Myocyte (in vitro differentiated cells): Measurements from ENCODE around the gene DDX11. TPM values are rescaled to one million over a fixed set of nuclear protein-coding genes. Genes with fewer than 3 reads are reported as not detected.
"Not testable (repeated sequence)": the region's sequence is repeated elsewhere in the genome, so short reads cannot be mapped to it uniquely, and the experiment has no call there.

Source experiments
- DNase-seq: peaks from one replicate; pipeline ENCODE4 v3.0.0-alpha.2; 2012; ENCODE audit warnings: low read depth
- polyA plus RNA-seq: library from polyadenylated mRNA; unstranded; fragments of >200 nt; gene quantifications from one replicate; pipeline ENCODE4 v1.2.1, GENCODE V29; 2012; ENCODE audit warnings: missing spikeins
- total RNA-seq: library from RNA; depleted of rRNA; stranded (reverse); fragments of >200 nt; gene quantifications from 2 replicates; pipeline ENCODE4 v1.2.3, GENCODE V29; 2014

Gene DDX11
- total RNA-seq, result 17.8 and 23.7 TPM in 2 replicates
- polyA plus RNA-seq, result 13.3 TPM

- peak; percentile 92 for DNase-seq
Measured at GRCh38 chr12:31073527-31074332, at the start of gene DDX11. Gene DDX11, plus strand, starts transcription at chr12:31073860. Its CDS starts 4,534 bp downstream, at chr12:31078394.

DNA sequence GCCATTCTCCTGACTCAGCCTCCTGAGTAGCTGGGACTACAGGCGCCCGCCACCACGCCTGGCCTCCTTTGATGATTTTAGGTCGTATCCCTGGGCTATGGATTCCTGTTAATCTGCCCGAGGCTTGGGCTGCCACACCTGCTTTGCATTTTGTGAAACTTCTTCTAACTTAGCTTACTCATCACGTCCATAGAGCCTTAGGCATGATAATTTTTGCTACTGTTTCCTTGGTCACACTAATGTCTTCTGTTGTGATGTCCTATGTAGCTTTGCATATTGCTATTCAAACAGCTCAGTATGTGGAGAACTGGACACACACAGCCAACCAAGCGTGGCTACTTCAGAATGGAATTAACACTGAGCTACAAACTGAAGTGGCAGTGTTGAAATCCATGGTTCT lies 47.5 kb upstream of the DDX11 start:
- no peak for DNase-seq

DNA sequence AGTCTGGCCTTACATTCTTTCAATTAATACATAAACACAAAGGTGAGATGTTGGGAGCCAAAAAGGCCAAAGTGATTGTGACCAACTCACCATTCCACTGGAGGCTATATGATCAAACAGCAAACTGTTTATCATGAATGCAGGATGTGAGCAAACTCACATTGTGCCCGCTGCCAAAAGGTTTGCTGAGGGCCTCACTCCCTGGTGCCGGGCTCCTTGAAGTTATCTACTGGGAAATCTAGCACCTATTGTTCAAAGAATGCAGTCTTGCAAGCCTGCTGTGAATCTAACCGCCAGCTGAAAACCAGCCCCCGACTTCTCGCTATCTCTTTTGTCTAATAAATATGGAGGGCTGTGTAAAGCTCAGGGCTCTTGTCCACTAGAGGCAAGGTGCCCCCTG lies 46.7 kb upstream of the DDX11 start:
- not testable (repeated sequence) for DNase-seq

DNA sequence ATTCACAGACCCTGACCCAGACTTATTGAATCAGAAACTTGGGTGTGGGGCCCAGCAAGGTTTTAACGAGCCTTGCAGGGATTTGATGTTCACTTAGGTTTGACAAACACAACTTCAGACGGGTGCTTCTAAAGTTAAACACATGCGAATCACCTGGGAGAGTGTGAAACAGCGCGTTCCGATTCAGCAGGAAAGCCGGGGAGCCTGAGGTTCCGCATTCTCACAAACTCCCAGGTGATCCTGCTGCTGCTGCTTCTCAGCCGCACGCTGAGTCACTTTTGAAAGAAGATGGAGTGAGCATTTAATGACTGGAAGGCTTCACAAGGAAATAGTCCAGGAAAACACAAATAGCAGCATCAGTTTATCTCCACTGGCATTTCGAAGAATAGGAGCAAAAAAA lies 44.2 kb upstream of the DDX11 start:
- DNase-seq, result no peak

GRCh38 chr12:31029916-31030562 lies 43.6 kb upstream of the DDX11 start:
- DNase-seq, result peak; percentile 54

DNA sequence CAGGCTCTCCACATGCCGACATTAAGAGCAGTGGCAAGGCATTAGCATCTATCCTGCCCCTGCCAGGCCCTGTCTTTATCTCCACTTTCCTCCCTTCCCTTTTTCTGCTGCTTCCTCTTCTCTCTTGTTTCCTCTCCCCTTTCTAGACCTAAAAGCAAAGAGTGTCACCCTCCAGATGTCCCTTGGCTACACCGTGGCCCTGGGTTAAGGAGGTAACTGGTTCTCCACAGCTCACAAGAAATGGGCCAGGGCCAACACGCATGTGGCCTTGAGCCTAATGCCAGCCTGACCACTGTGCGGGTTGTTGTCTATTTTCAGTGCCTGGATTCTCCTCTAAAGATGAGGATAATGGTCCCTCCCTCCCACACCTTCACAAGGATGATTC lies 41.7 kb upstream of the DDX11 start:
- DNase-seq, result no peak

DNA sequence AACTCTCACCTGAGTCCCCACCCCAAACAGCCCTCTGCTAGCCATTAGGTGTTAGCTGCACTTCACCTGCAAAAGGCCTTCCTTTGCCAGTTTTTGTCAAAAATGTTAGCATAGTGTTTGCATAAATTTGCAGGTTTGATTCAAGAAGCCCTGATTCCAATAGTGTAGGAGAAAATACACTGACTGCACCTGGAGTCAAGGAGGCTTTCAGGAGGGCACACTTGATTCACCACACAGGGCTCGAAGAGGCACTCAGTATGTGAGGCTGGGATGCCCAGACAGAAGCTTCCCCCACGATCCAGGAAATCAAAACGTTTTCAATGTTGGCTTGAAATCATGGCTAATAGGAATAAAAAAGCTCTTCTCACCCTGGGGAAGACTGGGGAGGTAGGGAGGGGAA lies 40.5 kb upstream of the DDX11 start:
- DNase-seq, result no peak

DNA sequence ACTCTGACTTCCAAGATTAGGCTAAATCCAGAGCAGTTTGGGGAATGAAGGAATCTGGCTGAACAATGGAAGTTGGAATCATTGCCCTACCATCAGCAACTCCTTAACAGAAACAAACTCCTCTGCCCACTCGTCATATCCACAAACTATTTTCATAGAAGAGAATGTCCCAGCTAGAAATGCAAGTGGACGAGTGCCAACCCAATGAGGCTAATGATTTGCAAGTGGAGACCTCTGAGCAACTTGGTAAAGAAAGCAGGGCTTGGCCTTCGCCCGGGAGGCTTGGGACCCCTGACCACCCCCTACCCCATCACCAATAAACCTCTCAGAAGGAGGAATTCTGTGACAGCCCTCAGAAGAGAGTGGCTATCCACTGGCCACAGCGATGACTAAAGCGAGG lies 40.0 kb upstream of the DDX11 start:
- DNase-seq, result no peak

- DNase-seq, result no peak
Measured at GRCh38 chr12:31034372-31034771, 39.3 kb upstream of the DDX11 start.

DNA sequence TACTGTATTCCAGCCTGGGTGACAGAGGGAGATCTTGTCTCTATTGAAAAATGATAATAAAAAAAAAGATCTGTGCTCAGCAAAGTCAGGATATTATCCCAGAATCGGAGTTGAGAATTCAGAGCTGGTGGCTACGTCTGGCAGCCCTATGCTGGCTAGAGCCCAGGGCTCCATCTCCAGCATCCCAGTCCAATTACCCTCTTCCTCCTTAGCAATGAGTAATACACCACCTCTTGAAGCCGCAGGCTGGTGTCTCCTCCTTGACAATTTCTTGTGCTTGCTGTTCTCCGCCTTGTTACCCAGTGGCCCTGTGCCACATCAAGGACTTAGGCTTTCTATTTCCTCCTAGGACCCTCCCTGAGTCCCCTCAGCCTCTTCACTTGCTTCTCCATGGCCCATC lies 38.4 kb upstream of the DDX11 start:
- DNase-seq, result no peak

GRCh38 chr12:31035967-31036665 lies 37.5 kb upstream of the DDX11 start:
- no peak for DNase-seq

- DNase-seq, result no peak
Measured at GRCh38 chr12:31037028-31037427, 36.6 kb upstream of the DDX11 start.

DNA sequence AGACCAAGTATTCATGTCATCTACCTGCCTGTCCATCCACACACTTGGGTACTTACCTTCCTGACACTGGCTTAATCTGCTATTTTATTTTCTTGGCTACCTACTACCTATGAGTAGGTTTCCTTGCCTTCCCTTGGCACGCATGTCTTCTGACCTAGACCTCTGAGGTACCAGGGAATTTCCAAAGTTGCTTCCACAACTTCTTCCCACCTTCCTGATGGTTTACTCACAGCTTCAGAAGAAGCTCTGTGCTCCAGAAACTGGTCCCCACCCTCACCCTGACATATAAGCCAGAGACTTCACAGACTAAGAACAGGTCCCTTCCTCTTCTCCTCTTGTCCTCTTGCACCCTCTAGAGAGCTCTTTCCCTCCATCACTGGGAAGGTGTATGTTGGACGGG lies 35.7 kb upstream of the DDX11 start:
- no peak for DNase-seq

- DNase-seq, result no peak
Measured at GRCh38 chr12:31041033-31041564, 32.6 kb upstream of the DDX11 start.

- DNase-seq, result not testable (repeated sequence)
Measured at GRCh38 chr12:31050143-31050542, 23.5 kb upstream of the DDX11 start.

DNA sequence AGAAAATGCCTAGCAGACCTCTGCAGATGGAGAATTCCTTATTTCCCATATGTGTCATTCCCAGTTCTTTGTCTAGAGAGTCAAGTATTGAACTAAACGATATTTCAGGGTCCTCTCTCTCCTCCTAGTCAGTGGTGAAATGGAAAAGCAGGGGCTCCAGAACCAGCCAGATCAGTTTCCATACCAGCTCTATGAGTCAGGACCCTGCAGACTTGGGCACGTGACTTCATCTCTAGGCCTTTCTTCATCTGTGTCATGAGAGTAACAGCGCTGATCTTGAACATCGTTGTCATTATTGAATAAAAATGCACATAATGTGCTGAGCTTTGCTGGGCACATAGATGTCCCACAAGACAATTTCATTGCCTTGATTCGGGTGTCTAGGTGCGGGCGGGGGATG lies 23.1 kb upstream of the DDX11 start:
- not testable (repeated sequence) for DNase-seq

DNA sequence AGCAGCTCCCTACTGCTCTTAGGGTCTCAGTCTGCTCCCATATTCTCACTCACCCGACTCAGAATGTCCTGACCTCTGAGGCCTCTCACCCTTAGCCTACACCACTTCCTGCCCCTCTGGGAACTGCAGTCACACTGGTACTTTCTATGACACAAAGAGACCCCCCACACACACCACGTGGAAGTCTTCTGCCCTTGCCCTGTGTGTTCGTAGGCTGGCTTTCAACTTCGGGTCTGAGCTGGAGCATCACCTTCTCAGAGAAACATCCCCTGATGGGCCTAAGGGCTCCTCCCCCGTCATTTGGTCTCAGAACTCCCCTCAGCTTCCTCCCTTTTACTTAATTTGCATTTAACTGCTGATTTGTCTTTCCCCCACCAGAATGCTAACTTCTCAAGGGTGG lies 22.0 kb upstream of the DDX11 start:
- DNase-seq, result not testable (repeated sequence)

DNA sequence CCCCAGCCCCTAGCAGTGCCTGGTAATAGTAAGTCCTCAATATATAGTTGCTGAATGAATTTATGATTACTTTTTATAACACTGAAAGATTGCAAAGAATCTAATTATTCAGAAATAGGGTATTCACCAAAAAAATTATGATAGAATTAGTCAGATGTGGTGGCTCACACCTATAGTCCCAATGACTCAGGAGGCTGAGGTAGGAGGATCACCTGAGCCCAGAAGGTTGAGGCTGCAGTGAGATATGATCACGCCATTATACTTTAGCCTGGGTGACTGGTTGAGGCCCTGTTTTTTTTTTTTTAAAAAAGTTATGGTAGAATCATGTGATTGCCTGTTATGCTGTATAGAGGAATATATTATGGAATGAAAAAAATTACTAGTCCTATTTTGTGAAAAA lies 21.5 kb upstream of the DDX11 start:
- not testable (repeated sequence) for DNase-seq

DNA sequence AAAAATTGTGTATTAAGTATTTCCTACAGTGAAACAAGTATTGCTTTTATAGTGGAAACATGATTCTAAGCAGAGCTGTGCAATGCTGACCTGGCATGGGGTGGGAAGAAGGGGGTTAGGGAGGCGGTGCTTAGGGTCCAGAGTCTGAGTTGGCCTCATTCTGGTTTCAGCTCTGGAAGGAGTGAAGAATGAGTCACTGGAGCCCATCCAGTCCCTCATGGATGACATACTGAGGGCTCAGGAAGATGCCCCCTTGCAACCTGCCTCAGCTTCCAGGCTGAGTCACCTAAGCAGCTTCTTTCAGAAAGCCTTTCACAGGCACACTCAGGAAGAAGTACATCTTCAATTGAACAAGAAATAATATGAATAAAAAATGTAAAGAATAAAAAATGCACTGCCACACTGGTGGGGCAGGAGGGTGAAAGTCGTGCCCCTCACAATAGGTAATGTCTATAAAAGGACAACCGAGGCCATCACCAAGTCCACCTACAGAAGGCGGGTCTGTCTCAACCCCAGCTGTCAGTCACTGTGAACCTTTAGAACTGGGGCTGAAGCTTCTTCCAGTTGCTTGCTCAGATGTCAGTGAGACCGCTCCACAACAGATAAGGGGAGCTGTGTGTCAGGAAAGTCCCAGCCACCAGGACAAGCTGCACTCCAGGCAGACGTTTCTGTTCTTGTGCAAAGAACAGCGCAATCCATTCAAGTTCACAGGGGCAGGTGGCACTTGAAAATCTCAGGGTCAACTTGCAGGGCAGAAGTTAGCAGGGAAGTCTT lies 20.8 kb upstream of the DDX11 start:
- DNase-seq, result peak; percentile 22

- peak; percentile 41 for DNase-seq
Measured at GRCh38 chr12:31053944-31054343, 19.7 kb upstream of the DDX11 start.

DNA sequence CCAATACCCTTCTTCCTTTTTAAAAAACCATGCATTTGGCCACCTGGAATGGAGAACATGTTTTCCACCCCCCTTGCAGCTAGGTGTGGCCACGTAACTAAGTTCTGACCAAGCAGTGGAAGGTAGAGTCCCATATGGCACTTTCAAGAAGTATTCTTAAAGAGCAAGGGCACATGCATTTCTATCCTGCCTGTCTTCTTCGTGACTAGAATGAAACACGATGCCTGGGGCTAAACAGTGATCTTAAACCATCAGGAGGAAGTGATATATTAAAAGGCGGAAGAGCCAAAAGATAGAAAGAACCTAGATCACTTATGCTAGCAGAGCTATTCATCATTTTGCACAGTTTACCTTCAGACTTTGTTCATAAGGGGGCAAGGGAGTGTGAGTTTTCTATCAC lies 16.0 kb upstream of the DDX11 start:
- no peak for DNase-seq
